HT1080 (cell line): ENCODE data around the gene MAN1A1. TPM values are rescaled to one million over a fixed set of nuclear protein-coding genes. Genes with fewer than 3 reads are reported as not detected.

Experiments used
- DNase-seq: peaks from one replicate; pipeline ENCODE4 v3.0.0-alpha.2; 2015; ENCODE audit warnings: low read depth
- total RNA-seq: library from RNA; depleted of rRNA; stranded (reverse); fragments of >200 nt; shearing (Covaris generic); gene quantifications from 2 replicates; pipeline ENCODE4 v1.2.3, GENCODE V29; 2014

Gene MAN1A1
- total RNA-seq, 1 experiment from 2014 or later: 20.3 TPM

DNA sequence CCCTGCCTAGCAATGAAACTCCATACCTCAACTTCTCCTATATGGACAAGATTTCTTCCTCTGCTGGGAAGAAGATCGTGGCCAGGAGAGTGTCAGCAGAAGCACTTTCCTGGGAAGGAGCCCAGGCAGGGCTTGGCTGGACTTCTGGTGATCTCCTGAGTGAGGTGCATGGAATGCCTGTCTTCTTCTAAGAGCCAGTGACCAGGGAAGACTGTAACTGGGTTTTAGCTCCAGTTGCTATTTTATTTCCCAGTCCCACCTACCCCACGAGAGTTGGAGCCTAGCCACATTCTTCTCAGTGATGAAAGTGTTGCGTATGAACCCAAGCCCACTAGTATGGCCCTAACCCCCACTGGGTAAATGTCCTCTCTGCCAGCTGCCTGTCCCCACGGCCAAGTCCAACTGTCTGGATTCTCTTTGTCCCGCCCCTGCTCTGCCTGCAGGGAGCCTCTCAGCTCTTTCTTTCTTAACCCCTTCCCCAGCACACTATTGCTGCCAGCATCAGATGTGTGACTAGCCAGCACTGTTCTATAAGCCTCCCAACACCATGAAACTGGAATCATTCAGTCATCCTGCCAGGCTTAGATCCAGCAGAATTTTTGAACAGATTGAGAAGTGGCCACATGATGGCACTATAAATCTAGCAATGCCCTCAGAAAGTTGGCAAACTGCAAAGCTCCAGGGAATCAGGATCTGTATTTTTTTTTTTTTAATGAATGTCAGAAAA, 201.3 kb downstream of the MAN1A1 start:
- peak; percentile 76 for DNase-seq

GRCh38 chr6:119147101-119148053, 202.2 kb downstream of the MAN1A1 start:
- peak; percentile 99 for DNase-seq

DNA sequence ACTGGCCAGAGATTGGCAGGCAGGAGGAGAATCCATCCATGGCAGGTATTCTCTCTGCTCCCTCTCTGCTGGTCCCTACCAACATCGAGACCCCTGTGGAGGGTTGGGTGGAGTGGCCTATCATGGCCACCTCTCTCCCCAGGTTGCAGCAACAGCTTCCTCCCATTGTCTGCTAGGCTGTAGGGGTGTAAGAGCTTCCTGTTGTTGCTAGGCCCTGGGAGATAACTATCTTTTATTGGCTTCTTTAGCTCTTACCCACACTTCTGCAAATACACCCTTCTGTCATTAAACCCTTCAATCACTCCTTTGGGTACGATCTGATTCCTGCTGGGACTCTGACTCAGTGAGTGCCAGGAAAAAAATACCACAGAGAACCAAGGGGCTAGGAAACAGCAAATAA, 204.4 kb downstream of the MAN1A1 start:
- no peak for DNase-seq

DNA sequence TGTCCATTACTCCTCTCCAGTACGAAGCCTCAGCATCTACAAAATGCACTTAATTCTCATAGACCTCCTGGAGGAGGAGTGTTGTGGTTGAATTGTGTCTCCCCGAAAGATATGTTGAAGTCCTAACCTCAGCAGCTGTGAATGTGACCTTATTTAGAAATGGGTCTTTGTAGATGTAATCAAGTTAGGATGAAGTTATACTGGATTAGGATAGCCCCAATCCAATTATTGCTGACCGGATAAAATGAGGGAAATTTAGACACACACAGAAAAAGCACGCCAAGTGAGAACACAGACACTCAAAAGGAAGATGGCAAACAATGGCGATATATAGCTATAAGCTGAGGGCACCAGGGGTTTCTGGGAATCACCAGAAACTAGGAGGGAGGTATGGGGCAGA, 206.9 kb downstream of the MAN1A1 start:
- DNase-seq: no peak

- no peak for DNase-seq
Measured at GRCh38 chr6:119142041-119142440, 207.5 kb downstream of the MAN1A1 start.

GRCh38 chr6:119140196-119141140, 209.1 kb downstream of the MAN1A1 start:
- DNase-seq: no peak

DNA sequence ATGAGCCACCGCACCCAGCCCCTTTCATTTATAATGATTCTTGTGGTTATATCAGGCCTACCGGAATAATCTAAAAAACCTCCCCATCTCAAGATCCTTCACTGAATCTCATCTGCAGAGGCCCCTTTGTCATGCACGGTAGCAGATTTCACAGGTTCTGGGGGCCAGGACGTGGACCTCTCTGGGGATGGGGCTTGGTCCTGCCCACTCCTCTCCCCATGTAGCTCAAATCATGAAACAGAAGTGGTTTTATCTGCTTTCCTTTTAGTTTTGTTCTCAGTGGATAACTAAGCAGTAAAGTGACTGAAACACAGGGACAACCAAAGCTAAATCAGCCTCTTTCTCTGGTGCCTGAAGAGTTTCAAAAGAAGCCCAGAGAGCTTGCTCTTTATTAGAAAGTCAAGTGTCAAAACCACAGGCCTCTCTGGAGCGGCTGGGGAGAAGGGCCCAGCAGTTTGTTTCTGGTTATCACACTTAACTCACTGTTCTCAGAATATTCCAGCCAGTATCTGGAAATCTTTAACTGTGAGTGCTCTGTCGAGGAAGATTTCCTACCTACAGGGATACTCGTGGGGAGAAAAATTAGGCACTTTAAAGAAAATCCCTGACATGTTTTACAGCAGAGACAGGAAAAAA, 210.5 kb downstream of the MAN1A1 start:
- no peak for DNase-seq

DNA sequence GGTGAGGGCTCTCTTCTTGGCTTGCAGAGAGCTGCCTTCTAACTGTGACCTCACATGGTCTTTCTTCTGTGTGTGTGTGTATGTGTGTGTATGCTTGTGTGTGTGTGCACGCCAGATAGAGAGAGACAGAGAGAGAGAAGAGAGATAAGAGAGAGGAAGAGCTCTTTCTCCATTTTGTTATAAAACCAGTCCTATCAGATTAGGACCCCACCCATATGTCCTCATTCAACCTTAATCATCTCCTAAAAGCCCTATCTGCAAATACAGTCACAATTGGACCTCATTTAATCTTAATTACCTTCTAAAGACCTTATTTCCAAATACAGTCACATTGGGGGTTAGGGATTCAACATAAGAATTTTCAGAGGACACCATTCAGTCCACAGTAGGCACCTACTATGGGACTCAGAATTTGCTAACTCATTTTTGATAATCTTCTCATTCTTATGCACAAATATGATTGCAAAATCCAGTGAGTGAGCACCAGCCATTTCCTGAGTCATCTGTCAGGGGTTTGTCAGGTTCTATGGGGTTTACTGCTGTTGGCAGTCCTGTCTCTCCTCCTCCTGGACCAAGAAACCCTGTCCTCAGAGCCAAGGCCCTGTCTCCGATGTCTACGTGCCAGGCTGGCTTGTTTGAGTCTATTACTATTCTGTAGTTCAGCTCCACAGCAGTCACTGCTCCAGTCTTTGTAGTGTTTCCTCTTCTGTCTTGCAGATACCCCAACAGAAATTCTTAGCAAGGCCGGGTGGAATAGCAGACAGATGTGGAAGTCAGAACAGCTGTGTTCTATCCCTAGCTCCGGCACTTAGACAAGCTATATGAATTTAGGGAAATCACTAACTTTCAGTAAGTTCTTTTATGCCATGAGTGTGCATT, 212.1 kb downstream of the MAN1A1 start:
- DNase-seq: peak; percentile 20

GRCh38 chr6:119134752-119135151, 214.8 kb downstream of the MAN1A1 start:
- no peak for DNase-seq

GRCh38 chr6:119133400-119133799, 216.2 kb downstream of the MAN1A1 start:
- no peak for DNase-seq

DNA sequence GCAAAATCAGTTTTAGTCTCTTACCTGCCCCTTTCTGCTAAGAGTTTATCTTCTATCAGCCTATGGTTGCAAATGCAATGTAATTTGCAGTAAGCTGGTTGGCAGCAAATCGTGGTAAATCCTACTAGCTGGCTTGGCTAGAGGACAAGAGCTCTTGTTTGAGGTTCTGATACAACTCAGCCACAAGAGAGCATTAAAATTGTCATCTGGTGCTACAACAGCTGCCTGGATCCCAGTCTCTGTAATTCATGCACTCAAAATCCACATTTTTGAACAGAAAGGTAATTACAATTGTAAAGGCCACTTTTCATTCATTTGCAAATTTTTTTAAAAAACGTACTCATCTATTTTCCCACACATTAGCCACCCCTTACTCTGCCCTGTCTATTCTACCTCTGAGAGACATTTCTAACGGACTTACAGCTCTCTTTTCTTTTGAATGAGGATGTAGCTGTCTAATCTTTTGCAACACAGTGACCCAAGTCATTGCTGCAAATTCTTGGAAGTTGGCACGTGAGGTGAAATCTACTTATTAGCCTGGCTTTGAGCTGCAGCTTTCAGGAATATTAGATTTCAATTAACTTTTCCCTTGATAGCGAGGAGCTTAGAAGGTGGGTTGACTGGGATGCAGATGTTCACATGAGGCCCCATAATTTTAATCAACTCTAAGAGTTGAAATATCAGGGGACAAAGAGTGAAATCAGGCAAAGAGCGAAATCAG, 217.1 kb downstream of the MAN1A1 start:
- no peak for DNase-seq

DNA sequence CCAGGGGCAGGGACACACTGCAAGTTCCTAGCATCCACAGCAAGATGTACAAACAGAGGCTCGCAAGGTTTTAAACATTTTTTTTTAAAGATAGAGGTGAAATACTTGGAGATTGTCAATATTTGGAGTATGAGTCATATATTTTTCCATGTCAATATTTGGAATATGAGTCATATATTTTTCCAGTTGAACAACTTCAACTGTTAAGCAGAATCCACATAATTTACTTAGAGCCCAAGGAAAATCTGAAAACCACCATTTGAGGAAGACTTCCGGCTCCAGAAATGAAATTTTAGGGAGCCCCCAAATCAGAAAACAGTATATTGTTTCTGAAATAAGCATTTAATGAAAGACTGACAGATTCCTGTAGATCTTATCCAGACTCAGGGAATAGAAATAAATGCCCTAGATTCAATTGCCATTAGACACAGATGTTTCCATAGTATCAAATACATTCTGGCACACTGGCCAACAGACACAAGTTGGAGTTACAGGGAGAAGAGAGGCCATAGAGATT, 219.5 kb downstream of the MAN1A1 start:
- peak; percentile 76 for DNase-seq

DNA sequence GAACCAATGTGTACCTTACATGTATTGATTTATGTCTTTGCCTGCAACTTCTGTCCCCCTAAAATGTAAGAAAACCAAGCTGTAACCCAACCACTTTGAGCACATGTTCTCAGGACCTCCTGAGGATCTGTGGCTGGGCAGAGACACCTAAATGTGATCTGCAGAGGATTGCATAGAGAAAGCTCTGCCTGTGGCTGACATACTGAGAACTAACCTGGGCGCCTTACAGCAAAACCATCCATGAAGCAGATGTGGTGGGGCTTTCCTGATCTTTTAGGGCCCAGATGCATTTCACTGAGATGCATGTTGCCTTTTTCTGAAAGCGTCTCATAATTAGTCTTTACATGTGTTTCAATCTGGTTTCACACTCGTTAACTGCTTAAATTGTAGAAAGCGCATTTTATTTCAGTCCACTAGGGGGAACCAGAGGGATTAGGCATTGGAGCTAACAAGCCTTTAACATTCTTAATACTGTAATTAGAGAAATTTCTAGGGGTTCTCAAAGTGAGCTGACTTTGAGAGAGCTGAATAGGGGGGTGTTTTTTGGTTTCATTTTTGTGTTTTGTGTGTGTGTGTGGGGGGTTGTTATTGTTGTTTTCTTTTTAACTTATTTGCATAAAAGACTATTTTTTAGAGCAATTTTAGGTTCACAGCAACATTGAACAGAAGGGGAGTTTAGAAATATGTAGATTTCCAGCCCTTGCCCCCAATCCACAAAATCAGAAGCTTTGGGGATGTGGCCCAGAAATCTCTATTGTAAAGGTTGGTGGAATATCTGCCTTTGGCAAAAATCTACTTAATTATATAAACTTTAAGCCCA, 220.2 kb downstream of the MAN1A1 start:
- DNase-seq: peak; percentile 46

DNA sequence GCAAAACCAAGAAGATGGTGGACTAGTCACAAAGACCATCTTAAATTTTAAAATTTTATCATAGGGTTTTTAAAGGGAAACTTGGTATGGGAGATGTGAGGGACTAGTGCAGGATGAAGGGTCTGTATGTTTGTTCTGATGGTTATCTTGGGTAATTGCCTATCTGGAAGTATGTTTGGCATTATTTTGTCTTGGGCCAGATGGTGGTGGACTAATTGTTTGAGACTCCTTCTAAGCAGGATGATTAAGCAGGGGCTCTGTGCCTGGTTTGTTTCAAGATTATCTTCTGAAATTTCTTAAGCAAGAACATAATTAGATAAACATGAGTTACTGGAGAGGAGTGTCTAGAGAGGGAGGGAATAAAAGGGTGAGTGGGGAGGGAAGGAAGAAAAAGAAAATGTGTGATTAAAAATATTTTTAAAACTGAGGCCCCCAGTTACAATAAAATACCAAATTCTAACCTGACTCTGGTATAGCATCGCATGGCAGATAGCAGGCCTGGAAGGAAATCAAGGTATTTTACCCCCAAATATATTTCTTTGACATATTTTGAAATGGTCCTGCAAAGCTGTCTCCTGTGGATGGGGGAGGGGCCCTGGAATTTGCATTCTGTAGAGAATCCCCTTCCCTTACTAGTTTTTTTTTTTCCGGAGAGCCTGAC, 221.2 kb downstream of the MAN1A1 start:
- no peak for DNase-seq

- no peak for DNase-seq
Measured at GRCh38 chr6:119127627-119128026, 221.9 kb downstream of the MAN1A1 start.
